Right lobe of liver (tissue), 4 donors: Measurements from ENCODE around the gene CUL3.

Experiments used
- CTCF ChIP-seq, 4 donors: fragments of 200-600 bp in 3 of 4; fragments of 450-650 bp in 1 of 4; IDR thresholded peaks; one replicate each; pipeline versions ENCODE4 v1.5.1 to v1.8.0; 2016 to 2022; ENCODE audit warnings: antibody characterized with exemption in 4 of 4, mild to moderate bottlenecking in 2 of 4
- POLR2A ChIP-seq: fragments of 450-650 bp; IDR thresholded peaks from one replicate; pipeline ENCODE4 v1.6.1; 2017; ENCODE audit warnings: antibody characterized with exemption, mild to moderate bottlenecking
- donor health status: DM: no; HTN: no; CAD: no.
- donor health status: DM: no; HTN: no; CAD: no.
- donor health status: DM: no; HTN: yes; CAD: no.

- TF ChIP-seq CTCF (IDR thresholded peaks at IDR 0.05) (no peak), POLR2A (no peak)
Measured at GRCh38 chr2:224579411-224579810, 5.8 kb downstream of the CUL3 start.
